OCI-LY7 (cell line): ENCODE measurements around the gene DIO1.

Experiments used
- CTCF ChIP-seq: fragments of 200-600 bp; sonication (generic); conservative IDR thresholded peaks from 2 replicates; pipeline ENCODE4 v1.5.1; 2014; ENCODE audit warnings: mild to moderate bottlenecking, antibody characterized with exemption, low read length, moderate library complexity, mixed read lengths
- EZH2phosphoT487 ChIP-seq: fragments of 200-600 bp; sonication (generic); IDR thresholded peaks from 2 replicates; pipeline ENCODE4 v1.6.1; 2018; ENCODE audit warnings: low read depth, borderline replicate concordance, mild to moderate bottlenecking, mixed run types, antibody characterized with exemption, low read length, moderate library complexity, mixed read lengths

GRCh38 chr1:53947172-53947907, 53.4 kb downstream of the DIO1 start:
- TF ChIP-seq CTCF (no peak), EZH2phosphoT487 (no peak)
